OCI-LY7 (cell line): Measurements from ENCODE around the gene CDH3. TPM values are rescaled to one million over a fixed set of nuclear protein-coding genes. Genes with fewer than 3 reads are reported as not detected.

Experiments used
- BruUV-seq: library from RNA; stranded (reverse); fragments of 400-500 nt; replicated peaks from 2 replicates; lab custom pipeline; 2021; lab: Mats Ljungman, UMichigan
- CTCF ChIA-PET: fragments of 300-600 bp; sonication (Branson Sonifier 250); formaldehyde crosslinking; loops from one replicate; lab custom pipeline; 2022; ENCODE audit warnings: antibody characterized with exemption; ENCODE audit not compliant: unreplicated experiment; lab: Charles Lee
- POLR2A ChIA-PET: fragments of 300-600 bp; sonication (Branson Sonifier 250); formaldehyde crosslinking; loops from one replicate; lab custom pipeline; 2022; ENCODE audit warnings: antibody characterized with exemption; lab: Charles Lee
- DNase-seq: peaks from one replicate; pipeline ENCODE4 v3.0.0-alpha.2; 2015; ENCODE audit warnings: low spot score
- H2AFZ ChIP-seq: fragments of 200-600 bp; sonication (generic), shearing (Covaris generic); 2 replicates; pipeline ENCODE4 v1.6.1; 2014; ENCODE audit warnings: mild to moderate bottlenecking, antibody characterized with exemption, low read length, moderate library complexity
- H3K27ac ChIP-seq: fragments of 200-600 bp; sonication (generic); 2 replicates; pipeline ENCODE4 v1.5.1; 2014; ENCODE audit warnings: mixed run types, low read depth, mild to moderate bottlenecking, moderate library complexity, low read length, inconsistent platforms; ENCODE audit not compliant: poor library complexity, severe bottlenecking
- H3K36me3 ChIP-seq: fragments of 200-600 bp; sonication (generic); 2 replicates; pipeline ENCODE4 v1.6.1; 2014; ENCODE audit warnings: mild to moderate bottlenecking, antibody characterized with exemption, low read length, moderate library complexity, mixed read lengths; ENCODE audit not compliant: insufficient read depth
- H3K4me1 ChIP-seq: fragments of 200-600 bp; sonication (generic); 2 replicates; pipeline ENCODE4 v1.5.1; 2014; ENCODE audit warnings: mild to moderate bottlenecking, low read length; ENCODE audit not compliant: insufficient read depth, poor library complexity, severe bottlenecking
- H3K4me2 ChIP-seq: fragments of 200-600 bp; sonication (generic); 2 replicates; pipeline ENCODE4 v1.6.1; 2014; ENCODE audit warnings: mild to moderate bottlenecking, low read length
- H3K4me3 ChIP-seq: fragments of 200-600 bp; sonication (generic); 2 replicates; pipeline ENCODE4 v1.5.1; 2014; ENCODE audit warnings: mild to moderate bottlenecking, low read depth, low read length; ENCODE audit not compliant: poor library complexity, severe bottlenecking
- H3K79me2 ChIP-seq: fragments of 200-600 bp; sonication (generic); 2 replicates; pipeline ENCODE4 v1.6.1; 2016; ENCODE audit warnings: low read depth, mild to moderate bottlenecking, low read length, moderate library complexity, mixed read lengths; ENCODE audit not compliant: insufficient read depth
- H3K9me2 ChIP-seq: fragments of 200-600 bp; sonication (generic); 2 replicates; pipeline ENCODE4 v1.6.1; 2016; ENCODE audit warnings: mild to moderate bottlenecking, low read length, mixed read lengths; ENCODE audit not compliant: insufficient read depth
- H3K9me3 ChIP-seq: fragments of 200-600 bp; sonication (generic); 2 replicates; pipeline ENCODE4 v1.6.1; 2014; ENCODE audit warnings: mild to moderate bottlenecking, mixed run types, low read length, mixed read lengths
- H4K20me1 ChIP-seq: fragments of 200-600 bp; sonication (generic); 2 replicates; pipeline ENCODE4 v1.6.1; 2014; ENCODE audit warnings: mild to moderate bottlenecking, antibody characterized with exemption, low read length, moderate library complexity, mixed read lengths; ENCODE audit not compliant: insufficient read depth
- EZH2phosphoT487 ChIP-seq: fragments of 200-600 bp; sonication (generic); IDR thresholded peaks from 2 replicates; pipeline ENCODE4 v1.6.1; 2018; ENCODE audit warnings: low read depth, borderline replicate concordance, mild to moderate bottlenecking, mixed run types, antibody characterized with exemption, low read length, moderate library complexity, mixed read lengths
- intact Hi-C: fragments of 100-400 bp; cut with micrococcal nuclease; formaldehyde crosslinking; loops from one replicate; pipeline ENCODE4 v1.10.0; 2022; ENCODE audit not compliant: unreplicated experiment
- total RNA-seq, 2 experiments: library from RNA; depleted of rRNA in 1 of 2; stranded (reverse); fragments of >200 nt in 1 of 2; shearing (Covaris generic) in 1 of 2; gene quantifications; 2 replicates each; pipeline ENCODE4 v1.2.3, GENCODE V29; 2014 to 2022
- TF ChIP-seq, protein P1 (sequence below): fragments of 200-600 bp; sonication (generic); conservative IDR thresholded peaks from 2 replicates; pipeline ENCODE4 v1.5.1; 2014; ENCODE audit warnings: mild to moderate bottlenecking, antibody characterized with exemption, low read length, moderate library complexity, mixed read lengths

The CDH3 gene
- total RNA-seq, 2 experiments from 2014 or later = 0.06 to 0.46 TPM

GRCh38 chr16:68740628-68741346, 95.7 kb downstream of the CDH3 start:
- peak; percentile 52 for DNase-seq
- TF ChIP-seq, protein P1, sequence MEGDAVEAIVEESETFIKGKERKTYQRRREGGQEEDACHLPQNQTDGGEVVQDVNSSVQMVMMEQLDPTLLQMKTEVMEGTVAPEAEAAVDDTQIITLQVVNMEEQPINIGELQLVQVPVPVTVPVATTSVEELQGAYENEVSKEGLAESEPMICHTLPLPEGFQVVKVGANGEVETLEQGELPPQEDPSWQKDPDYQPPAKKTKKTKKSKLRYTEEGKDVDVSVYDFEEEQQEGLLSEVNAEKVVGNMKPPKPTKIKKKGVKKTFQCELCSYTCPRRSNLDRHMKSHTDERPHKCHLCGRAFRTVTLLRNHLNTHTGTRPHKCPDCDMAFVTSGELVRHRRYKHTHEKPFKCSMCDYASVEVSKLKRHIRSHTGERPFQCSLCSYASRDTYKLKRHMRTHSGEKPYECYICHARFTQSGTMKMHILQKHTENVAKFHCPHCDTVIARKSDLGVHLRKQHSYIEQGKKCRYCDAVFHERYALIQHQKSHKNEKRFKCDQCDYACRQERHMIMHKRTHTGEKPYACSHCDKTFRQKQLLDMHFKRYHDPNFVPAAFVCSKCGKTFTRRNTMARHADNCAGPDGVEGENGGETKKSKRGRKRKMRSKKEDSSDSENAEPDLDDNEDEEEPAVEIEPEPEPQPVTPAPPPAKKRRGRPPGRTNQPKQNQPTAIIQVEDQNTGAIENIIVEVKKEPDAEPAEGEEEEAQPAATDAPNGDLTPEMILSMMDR = no peak
- TF ChIP-seq EZH2phosphoT487 = no peak
- no peaks in the 10 kb centered on the region for H3K79me2 ChIP-seq
- no peaks in the 10 kb centered on the region for H3K9me2 ChIP-seq
- H3K4me1 ChIP-seq = peaks cover 34% of the 10 kb centered on the region
- peak overlapping the region; percentile 87; the same call in 1 of the 2 replicates for H2AFZ ChIP-seq
- H3K27ac ChIP-seq = no peak overlapping the region
- no peaks in the 10 kb centered on the region for H3K9me3 ChIP-seq
- no peaks in the 10 kb centered on the region for H4K20me1 ChIP-seq
- H3K4me2 ChIP-seq = peak overlapping the region; percentile 53
- H3K4me3 ChIP-seq = peak overlapping the region; percentile 24
- POLR2A ChIA-PET = interaction anchor here (0.6 kb wide), 3 partner anchors 57 to 144 kb away, joined by 3 to 4 read pairs (median 3); no protein-coding TSS in a partner anchor
- intact Hi-C loops = no loop called here
- H3K36me3 ChIP-seq = no peaks in the 10 kb centered on the region
- CTCF ChIA-PET = no interaction called here
- no TSS peak for BruUV-seq

GRCh38 chr16:68743664-68744063, 98.6 kb downstream of the CDH3 start:
- Histone ChIP-seq H3K9me3 (no peaks in the 10 kb centered on the region), H3K9me2 (no peaks in the 10 kb centered on the region), H3K4me3 (no peak overlapping the region), H3K27ac (no peak overlapping the region), H3K79me2 (no peaks in the 10 kb centered on the region), H3K4me1 (peaks cover 34% of the 10 kb centered on the region), H3K4me2 (no peak overlapping the region), H2AFZ (no peak overlapping the region), H3K36me3 (no peaks in the 10 kb centered on the region), H4K20me1 (no peaks in the 10 kb centered on the region)
- ChIA-PET POLR2A (interaction anchor here (0.6 kb wide), 2 partner anchors 285 to 1405 kb away, joined by 3 to 4 read pairs; no protein-coding TSS in a partner anchor), CTCF (no interaction called here)
- BruUV-seq = no TSS peak
- TF ChIP-seq, protein P1 = no peak
- no peak for DNase-seq
- intact Hi-C loops = no loop called here

- ChIA-PET POLR2A (no interaction called here), CTCF (no interaction called here)
- H3K4me3 ChIP-seq = no peak overlapping the region
- no TSS peak for BruUV-seq
- intact Hi-C loops = no loop called here
- no peak for TF ChIP-seq EZH2phosphoT487
- TF ChIP-seq, protein P1 = no peak
- no peaks in the 10 kb centered on the region for H3K9me3 ChIP-seq
- no peaks in the 10 kb centered on the region for H3K79me2 ChIP-seq
- H3K36me3 ChIP-seq = no peaks in the 10 kb centered on the region
- DNase-seq = no peak
- H3K4me1 ChIP-seq = peaks cover 32% of the 10 kb centered on the region
- no peak overlapping the region for H3K4me2 ChIP-seq
- no peak overlapping the region for H3K27ac ChIP-seq
- no peaks in the 10 kb centered on the region for H4K20me1 ChIP-seq
- no peaks in the 10 kb centered on the region for H3K9me2 ChIP-seq
- no peak overlapping the region for H2AFZ ChIP-seq
Observed at GRCh38 chr16:68744744-68745280, 99.7 kb downstream of the CDH3 start.
